HepG2 (cell line): ENCODE results near the gene DUS1L. TPM values are rescaled to one million over a fixed set of nuclear protein-coding genes. Genes with fewer than 3 reads are reported as not detected.

Source experiments
- ATAC-seq: fragments of 200-7000 bp; cut with Tn5 transposase; 3 replicates; pipeline ENCODE4 v1.9.1; 2020; ENCODE audit warnings: mild to moderate bottlenecking, moderate library complexity
- BruUV-seq: library from RNA; stranded (reverse); fragments of 400-500 nt; replicated peaks from 2 replicates; lab custom pipeline; 2021; lab: Mats Ljungman, UMichigan
- CTCF ChIA-PET: fragments of 300-600 bp; formaldehyde crosslinking; extraction: SDS; loops from one replicate; lab custom pipeline; 2021; ENCODE audit warnings: low total read pairs, inconsistent platforms, low intra/inter-chr PET ratio; lab: Yijun Ruan, JAX
- POLR2A ChIA-PET: fragments of 350-600 bp; sonication (Branson Sonifier 250); formaldehyde crosslinking; loops from one replicate; lab custom pipeline; 2020; ENCODE audit warnings: antibody characterized with exemption, inconsistent platforms; lab: Yijun Ruan, JAX
- DNase-seq: peaks from one replicate; pipeline ENCODE4 v3.0.0-alpha.2; 2015; ENCODE audit warnings: low spot score
- FAIRE-seq: peaks from 3 replicates; lab custom pipeline; 2011; peaks lifted over from hg19 to GRCh38; lab: Jason Lieb, UNC
- H2AFZ ChIP-seq: one replicate; pipeline ENCODE4 v1.6.1; 2011; ENCODE audit warnings: low read length, inconsistent platforms
- H3K27ac ChIP-seq: fragments of 300-600 bp; 3 replicates; pipeline ENCODE4 v1.8.0; 2011; ENCODE audit warnings: mixed run types, mild to moderate bottlenecking, mixed read lengths, low read length, inconsistent platforms; ENCODE audit not compliant: insufficient read depth; ENCODE audit errors: extremely low read length
- H3K27me3 ChIP-seq, 2 experiments: fragments of 200-600 bp in 1 of 2; 2 replicates in 1 of 2; 3 replicates in 1 of 2; pipeline versions ENCODE4 v1.6.0 to v1.8.0; 2011; ENCODE audit warnings: low read length in 2 of 2, mild to moderate bottlenecking in 2 of 2, moderate library complexity in 2 of 2, inconsistent platforms in 1 of 2; ENCODE audit not compliant: insufficient read depth in 2 of 2, control insufficient read depth in 1 of 2
- H3K36me3 ChIP-seq, 2 experiments: fragments of 200-600 bp in 1 of 2; replicated peaks in 1 of 2; 2 replicates in 1 of 2; 3 replicates in 1 of 2; pipeline versions ENCODE4 v1.5.1 to v1.8.0; 2011; ENCODE audit warnings: low read length in 2 of 2, inconsistent platforms in 1 of 2; ENCODE audit not compliant: insufficient read depth in 2 of 2, control insufficient read depth in 1 of 2
- H3K4me1 ChIP-seq: 2 replicates; pipeline ENCODE4 v1.5.1; 2012; ENCODE audit warnings: low read length, inconsistent platforms; ENCODE audit not compliant: insufficient read depth
- H3K4me2 ChIP-seq: 2 replicates; pipeline ENCODE4 v1.6.0; 2011; ENCODE audit warnings: low read depth, low read length, inconsistent platforms
- H3K4me3 ChIP-seq, 3 experiments: fragments of 200-600 bp in 1 of 3; sonication (generic), shearing (Covaris generic) in 1 of 3; replicated peaks in 1 of 3; 2 replicates each; pipeline ENCODE4 v1.5.1; 2011 to 2016; ENCODE audit warnings: low read length in 3 of 3, inconsistent platforms in 2 of 3, low read depth in 2 of 3, mild to moderate bottlenecking in 2 of 3, control low read depth in 1 of 3, mixed read lengths in 1 of 3; ENCODE audit not compliant: insufficient read depth in 1 of 3
- H3K79me2 ChIP-seq: one replicate; pipeline ENCODE4 v1.6.1; 2011; ENCODE audit warnings: low read length, inconsistent platforms; ENCODE audit not compliant: insufficient read depth
- H3K9ac ChIP-seq: 2 replicates; pipeline ENCODE4 v1.6.0; 2011; ENCODE audit warnings: mild to moderate bottlenecking, low read depth, low read length, inconsistent platforms; ENCODE audit not compliant: insufficient read depth
- H3K9me3 ChIP-seq: 2 replicates; pipeline ENCODE4 v1.5.1; 2012; ENCODE audit warnings: mild to moderate bottlenecking, low read length
- H4K20me1 ChIP-seq: 2 replicates; pipeline ENCODE4 v1.6.0; 2011; ENCODE audit warnings: inconsistent platforms, mild to moderate bottlenecking, low read length, moderate library complexity; ENCODE audit not compliant: insufficient read depth
- AGO2 ChIP-seq: fragments of 200-400 bp; formaldehyde crosslinking; optimal IDR thresholded peaks from 2 replicates; pipeline ENCODE3; 2017; ENCODE audit warnings: mild to moderate bottlenecking, low read depth, low read length, moderate library complexity
- ARID5B ChIP-seq: IDR thresholded peaks from 2 replicates; pipeline ENCODE4 v1.4.0; 2020; ENCODE audit warnings: mild to moderate bottlenecking, missing genetic modification reagents
- MYC ChIP-seq: sonication (generic); formaldehyde crosslinking; IDR thresholded peaks from 2 replicates; pipeline ENCODE4 v1.9.0; 2021; ENCODE audit warnings: missing genetic modification reagents, borderline replicate concordance
- NONO ChIP-seq, 2 experiments: fragments of 450-650 bp in 1 of 2; sonication (generic) in 1 of 2; formaldehyde crosslinking in 1 of 2; IDR thresholded peaks in 1 of 2; conservative IDR thresholded peaks in 1 of 2; 2 replicates each; pipeline versions ENCODE4 v1.6.1 to v1.8.0; 2017 to 2022; ENCODE audit warnings: mild to moderate bottlenecking in 1 of 2, missing genetic modification reagents in 1 of 2, moderate library complexity in 1 of 2
- POLR2A ChIP-seq, 2 experiments: IDR thresholded peaks; 2 replicates each; pipeline ENCODE4 v1.6.1; 2011; ENCODE audit warnings: low read depth in 2 of 2, low read length in 2 of 2, mild to moderate bottlenecking in 1 of 2, moderate library complexity in 1 of 2; ENCODE audit not compliant: insufficient read depth in 1 of 2
- POLR2AphosphoS5 ChIP-seq: IDR thresholded peaks from 2 replicates; pipeline ENCODE4 v1.6.1; 2012; ENCODE audit warnings: low read depth, low read length
- RBFOX2 ChIP-seq: fragments of 200-400 bp; formaldehyde crosslinking; IDR thresholded peaks from 2 replicates; pipeline ENCODE4 v1.6.1; 2017; ENCODE audit warnings: low read depth, mild to moderate bottlenecking, low read length
- SMAD9 ChIP-seq: sonication (generic); formaldehyde crosslinking; IDR thresholded peaks from 2 replicates; pipeline ENCODE4 v1.5.1; 2020; ENCODE audit warnings: mild to moderate bottlenecking, missing genetic modification reagents
- ZBTB38 ChIP-seq: sonication (generic); formaldehyde crosslinking; IDR thresholded peaks from 2 replicates; pipeline ENCODE4 v1.5.1; 2020; ENCODE audit warnings: mild to moderate bottlenecking, missing genetic modification reagents
- WGBS: methylation state at CpG from one replicate; pipeline ENCODE4 v1.1.6; 2017; ENCODE audit warnings: low lambda C conversion rate; 5-methylcytosine and 5-hydroxymethylcytosine counted together
- in situ Hi-C: cut with HindIII; loops from 2 replicates; pipeline ENCODE4 v1.10.0; 2017; ENCODE audit warnings: low pct_unique_long_range_greater_than_20kb; ENCODE audit not compliant: extremely low pct_ligation_motif_present
- intact Hi-C: fragments of 100-400 bp; cut with micrococcal nuclease; formaldehyde crosslinking; loops from one replicate; pipeline ENCODE4 v1.10.0; 2022; ENCODE audit not compliant: unreplicated experiment
- polyA plus RNA-seq, 8 experiments: library from polyadenylated mRNA; depleted of rRNA in 3 of 8; stranded (reverse) in 7 of 8; unstranded in 1 of 8; fragments of >200 nt; fragmentation: Illumina TruSeq in 4 of 8; extraction: Trizol in 4 of 8; gene quantifications; 2 replicates each; pipeline versions ENCODE4 v1.2.1 to v1.2.3, GENCODE V29; 2011 to 2016; ENCODE audit warnings: low read depth in 4 of 8, missing spikeins in 1 of 8, mixed read lengths in 1 of 8; ENCODE audit not compliant: insufficient read depth in 1 of 8
- total RNA-seq, 5 experiments: library from RNA; depleted of rRNA; stranded (reverse); fragments of >200 nt; fragmentation: Illumina TruSeq; extraction: Trizol; gene quantifications; 2 replicates each; pipeline ENCODE4 v1.2.3, GENCODE V29; 2016; ENCODE audit warnings: low read depth in 1 of 5
- TF ChIP-seq, protein P1 (sequence below): sonication (generic); formaldehyde crosslinking; IDR thresholded peaks from 2 replicates; pipeline ENCODE4 v1.9.0; 2022; ENCODE audit warnings: missing genetic modification reagents, mild to moderate bottlenecking, borderline replicate concordance
- TF ChIP-seq, protein P2 (sequence below): sonication (generic); formaldehyde crosslinking; IDR thresholded peaks from 2 replicates; pipeline ENCODE4 v1.8.0; 2022; ENCODE audit warnings: missing genetic modification reagents, mild to moderate bottlenecking, moderate library complexity, borderline replicate concordance
- TF ChIP-seq, protein P3 (sequence below): sonication (generic); formaldehyde crosslinking; IDR thresholded peaks from 2 replicates; pipeline ENCODE4 v1.8.1; 2022; ENCODE audit warnings: low read depth, mild to moderate bottlenecking, missing genetic modification reagents

The DUS1L gene
- total and polyA plus RNA-seq, 2 of the 13 experiments (the other 11 are each of a cell fraction or from before 2014, with no cell fraction given) = 81.0 to 109 TPM

DNA sequence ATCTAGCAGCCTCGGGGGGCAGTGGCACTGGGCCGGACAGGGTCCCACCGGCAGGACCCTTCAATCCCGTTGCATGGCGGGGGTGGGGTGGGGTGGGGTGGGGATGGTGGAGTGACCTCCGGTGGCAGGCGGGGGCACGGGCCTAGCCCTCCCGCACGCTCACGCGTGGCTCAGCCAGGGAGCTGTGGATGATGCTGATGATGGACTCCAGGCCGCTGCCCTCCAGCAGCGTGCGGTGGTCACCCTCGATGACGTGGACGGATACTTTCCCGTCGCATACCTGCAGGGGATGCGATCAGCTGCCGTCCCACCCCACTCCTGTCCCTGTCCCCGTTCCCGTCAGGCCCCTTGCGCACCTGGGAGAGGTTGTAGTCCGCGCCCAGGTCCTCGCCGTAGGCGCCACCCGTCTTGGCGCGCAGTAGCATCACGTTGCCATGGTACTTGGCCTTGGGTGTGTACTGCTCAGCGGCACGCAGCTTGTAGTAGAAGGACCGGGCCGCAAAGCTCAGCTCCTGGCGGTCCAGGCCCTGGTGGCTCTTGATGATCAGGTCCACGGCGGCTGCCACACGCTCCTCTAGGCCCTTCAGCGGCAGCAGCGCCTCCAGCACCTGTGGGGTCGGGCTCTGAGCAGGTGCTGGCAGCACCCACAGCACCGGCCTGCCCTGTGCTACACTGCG is 13.5 kb upstream of the DUS1L start:
- H3K9me3 ChIP-seq = no peaks in the 10 kb centered on the region
- 95% methylated on average over 34 of the region's 47 CpGs for WGBS
- H3K4me3 ChIP-seq = no peak overlapping the region
- H3K36me3 ChIP-seq = peaks cover 46 to 56% of the 10 kb centered on the region in 2 experiments
- in situ Hi-C loops = no loop called here
- no peaks in the 10 kb centered on the region for H3K79me2 ChIP-seq
- BruUV-seq = no TSS peak
- peaks cover 12% of the 10 kb centered on the region for H3K4me1 ChIP-seq
- no peak overlapping the region for H3K9ac ChIP-seq
- no peak overlapping the region for H2AFZ ChIP-seq
- intact Hi-C loops = no loop called here
- FAIRE-seq (no peak), ATAC-seq (no peak), DNase-seq (no peak)
- no peak overlapping the region for H3K4me2 ChIP-seq
- H3K27ac ChIP-seq = no peak overlapping the region
- peaks cover 44% of the 10 kb centered on the region for H4K20me1 ChIP-seq
- CTCF ChIA-PET = interaction anchor here (0.6 kb wide), 1 partner anchor 49 kb away, joined by 3 read pairs; no protein-coding TSS in a partner anchor
- no peaks in the 10 kb centered on the region for H3K27me3 ChIP-seq
- POLR2A ChIA-PET = interaction anchor here (1.4 to 1.9 kb wide), 2 partner anchors 13 to 17 kb away, joined by 4 to 6 read pairs; partner anchors contain the start of gene DUS1L
- TF ChIP-seq ARID5B = no peak
- TF ChIP-seq, protein P1, sequence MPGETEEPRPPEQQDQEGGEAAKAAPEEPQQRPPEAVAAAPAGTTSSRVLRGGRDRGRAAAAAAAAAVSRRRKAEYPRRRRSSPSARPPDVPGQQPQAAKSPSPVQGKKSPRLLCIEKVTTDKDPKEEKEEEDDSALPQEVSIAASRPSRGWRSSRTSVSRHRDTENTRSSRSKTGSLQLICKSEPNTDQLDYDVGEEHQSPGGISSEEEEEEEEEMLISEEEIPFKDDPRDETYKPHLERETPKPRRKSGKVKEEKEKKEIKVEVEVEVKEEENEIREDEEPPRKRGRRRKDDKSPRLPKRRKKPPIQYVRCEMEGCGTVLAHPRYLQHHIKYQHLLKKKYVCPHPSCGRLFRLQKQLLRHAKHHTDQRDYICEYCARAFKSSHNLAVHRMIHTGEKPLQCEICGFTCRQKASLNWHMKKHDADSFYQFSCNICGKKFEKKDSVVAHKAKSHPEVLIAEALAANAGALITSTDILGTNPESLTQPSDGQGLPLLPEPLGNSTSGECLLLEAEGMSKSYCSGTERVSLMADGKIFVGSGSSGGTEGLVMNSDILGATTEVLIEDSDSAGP (CRISPR knock-in tag) = peak; percentile 22; the same call in 1 of the 2 replicates
- peak; percentile 83 for TF ChIP-seq RBFOX2
- peak; percentile 29; the same call in 1 of the 2 replicates for TF ChIP-seq POLR2AphosphoS5
- no peak for TF ChIP-seq NONO (IDR thresholded peaks at IDR 0.05)
- 0 out of 2 replicates have a peak, but pooled peaks have one; percentile 5 for TF ChIP-seq NONO (CRISPR knock-in tag; conservative IDR thresholded peaks at IDR 0.05)
- 0 out of 2 replicates have a peak, but pooled peaks have one; percentile 4 for TF ChIP-seq MYC (CRISPR knock-in tag)
- TF ChIP-seq ZBTB38 (CRISPR knock-in tag) = peak; percentile 54
- peak; percentile 16 to 71; a peak in 2 of 4 replicates for TF ChIP-seq POLR2A (IDR thresholded peaks at IDR 0.05; ENCODE audit: insufficient read depth in 1 of 2, low read depth in 2 of 2, low read length in 2 of 2)
- no peak for TF ChIP-seq SMAD9 (CRISPR knock-in tag)
- TF ChIP-seq, protein P2, sequence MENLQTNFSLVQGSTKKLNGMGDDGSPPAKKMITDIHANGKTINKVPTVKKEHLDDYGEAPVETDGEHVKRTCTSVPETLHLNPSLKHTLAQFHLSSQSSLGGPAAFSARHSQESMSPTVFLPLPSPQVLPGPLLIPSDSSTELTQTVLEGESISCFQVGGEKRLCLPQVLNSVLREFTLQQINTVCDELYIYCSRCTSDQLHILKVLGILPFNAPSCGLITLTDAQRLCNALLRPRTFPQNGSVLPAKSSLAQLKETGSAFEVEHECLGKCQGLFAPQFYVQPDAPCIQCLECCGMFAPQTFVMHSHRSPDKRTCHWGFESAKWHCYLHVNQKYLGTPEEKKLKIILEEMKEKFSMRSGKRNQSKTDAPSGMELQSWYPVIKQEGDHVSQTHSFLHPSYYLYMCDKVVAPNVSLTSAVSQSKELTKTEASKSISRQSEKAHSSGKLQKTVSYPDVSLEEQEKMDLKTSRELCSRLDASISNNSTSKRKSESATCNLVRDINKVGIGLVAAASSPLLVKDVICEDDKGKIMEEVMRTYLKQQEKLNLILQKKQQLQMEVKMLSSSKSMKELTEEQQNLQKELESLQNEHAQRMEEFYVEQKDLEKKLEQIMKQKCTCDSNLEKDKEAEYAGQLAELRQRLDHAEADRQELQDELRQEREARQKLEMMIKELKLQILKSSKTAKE (CRISPR knock-in tag) = no peak
- peak; percentile 96 for TF ChIP-seq AGO2
- TF ChIP-seq, protein P3, sequence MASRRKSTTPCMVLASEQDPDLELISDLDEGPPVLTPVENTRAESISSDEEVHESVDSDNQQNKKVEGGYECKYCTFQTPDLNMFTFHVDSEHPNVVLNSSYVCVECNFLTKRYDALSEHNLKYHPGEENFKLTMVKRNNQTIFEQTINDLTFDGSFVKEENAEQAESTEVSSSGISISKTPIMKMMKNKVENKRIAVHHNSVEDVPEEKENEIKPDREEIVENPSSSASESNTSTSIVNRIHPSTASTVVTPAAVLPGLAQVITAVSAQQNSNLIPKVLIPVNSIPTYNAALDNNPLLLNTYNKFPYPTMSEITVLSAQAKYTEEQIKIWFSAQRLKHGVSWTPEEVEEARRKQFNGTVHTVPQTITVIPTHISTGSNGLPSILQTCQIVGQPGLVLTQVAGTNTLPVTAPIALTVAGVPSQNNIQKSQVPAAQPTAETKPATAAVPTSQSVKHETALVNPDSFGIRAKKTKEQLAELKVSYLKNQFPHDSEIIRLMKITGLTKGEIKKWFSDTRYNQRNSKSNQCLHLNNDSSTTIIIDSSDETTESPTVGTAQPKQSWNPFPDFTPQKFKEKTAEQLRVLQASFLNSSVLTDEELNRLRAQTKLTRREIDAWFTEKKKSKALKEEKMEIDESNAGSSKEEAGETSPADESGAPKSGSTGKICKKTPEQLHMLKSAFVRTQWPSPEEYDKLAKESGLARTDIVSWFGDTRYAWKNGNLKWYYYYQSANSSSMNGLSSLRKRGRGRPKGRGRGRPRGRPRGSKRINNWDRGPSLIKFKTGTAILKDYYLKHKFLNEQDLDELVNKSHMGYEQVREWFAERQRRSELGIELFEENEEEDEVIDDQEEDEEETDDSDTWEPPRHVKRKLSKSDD (CRISPR knock-in tag) = peak; percentile 75; the same call in 1 of the 2 replicates
